ENCODE measurements around the gene APBB1IP.
"Not testable (repeated sequence)": the region's sequence is repeated elsewhere in the genome, so short reads cannot be mapped to it uniquely, and the experiment has no call there.

APBB1IP gene

GRCh38 chr10:26437637-26438461, at the start of gene APBB1IP:
Gene APBB1IP (plus strand): TSS chr10:26438341. CDS start chr10:26492327, 53,986 bp downstream.
- peak; percentile 19 for DNase-seq (ENCODE audit: low read depth in 1 of 2, low spot score in 1 of 2)

- no peak for DNase-seq (ENCODE audit: low read depth in 1 of 2, low spot score in 1 of 2)
These were observed 48.6 kb upstream of the APBB1IP start for GRCh38 chr10:26389533-26389932.

- DNase-seq (ENCODE audit: low read depth in 1 of 2, low spot score in 1 of 2), result no peak
These were observed 46.1 kb upstream of the APBB1IP start for GRCh38 chr10:26391701-26392695.

GRCh38 chr10:26398353-26398752, 39.8 kb upstream of the APBB1IP start:
- not testable (repeated sequence) for DNase-seq (ENCODE audit: low read depth in 1 of 2, low spot score in 1 of 2)

- DNase-seq (ENCODE audit: low read depth in 1 of 2, low spot score in 1 of 2), result no peak
These were observed 30.7 kb upstream of the APBB1IP start for GRCh38 chr10:26407406-26407969.

GRCh38 chr10:26408858-26409494, 29.2 kb upstream of the APBB1IP start:
- no peak for DNase-seq (ENCODE audit: low read depth in 1 of 2, low spot score in 1 of 2)

- DNase-seq (ENCODE audit: low read depth in 1 of 2, low spot score in 1 of 2), result no peak
These were observed 27.8 kb upstream of the APBB1IP start for GRCh38 chr10:26410356-26410755.

GRCh38 chr10:26412932-26413331, 25.2 kb upstream of the APBB1IP start:
- no peak for DNase-seq (ENCODE audit: low read depth in 1 of 2, low spot score in 1 of 2)

- DNase-seq (ENCODE audit: low read depth in 1 of 2, low spot score in 1 of 2), result no peak
These were observed 24.8 kb upstream of the APBB1IP start for GRCh38 chr10:26413375-26413774.

GRCh38 chr10:26417136-26417535, 21.0 kb upstream of the APBB1IP start:
- DNase-seq (ENCODE audit: low read depth in 1 of 2, low spot score in 1 of 2), result no peak

GRCh38 chr10:26422977-26423376, 15.2 kb upstream of the APBB1IP start:
- DNase-seq (ENCODE audit: low read depth in 1 of 2, low spot score in 1 of 2), result no peak

- no peak for DNase-seq (ENCODE audit: low read depth in 1 of 2, low spot score in 1 of 2)
These were observed 14.4 kb upstream of the APBB1IP start for GRCh38 chr10:26423722-26424121.

GRCh38 chr10:26430641-26431163, 7.4 kb upstream of the APBB1IP start:
- DNase-seq (ENCODE audit: low read depth in 1 of 2, low spot score in 1 of 2), result no peak

- no peak for DNase-seq (ENCODE audit: low read depth in 1 of 2, low spot score in 1 of 2)
These were observed 5.2 kb upstream of the APBB1IP start for GRCh38 chr10:26432938-26433337.

GRCh38 chr10:26435852-26436251, 2.3 kb upstream of the APBB1IP start:
- no peak for DNase-seq (ENCODE audit: low read depth in 1 of 2, low spot score in 1 of 2)

- no peak for DNase-seq (ENCODE audit: low read depth in 1 of 2, low spot score in 1 of 2)
These were observed 1.3 kb upstream of the APBB1IP start for GRCh38 chr10:26436848-26437247.

GRCh38 chr10:26438534-26439341, 597 bp downstream of the APBB1IP start:
- DNase-seq (ENCODE audit: low read depth in 1 of 2, low spot score in 1 of 2), result peak; percentile 47 to 63

- no peak for DNase-seq (ENCODE audit: low read depth in 1 of 2, low spot score in 1 of 2)
These were observed 1.4 kb downstream of the APBB1IP start for GRCh38 chr10:26439406-26440087.

GRCh38 chr10:26440088-26440470, 1.9 kb downstream of the APBB1IP start:
- DNase-seq (ENCODE audit: low read depth in 1 of 2, low spot score in 1 of 2), result no peak
